ENCODE measurements around the gene MYH7.
A peak's percentile ranks its signal among the peaks of the same experiment; 100 is the strongest.

MYH7 gene

DNA sequence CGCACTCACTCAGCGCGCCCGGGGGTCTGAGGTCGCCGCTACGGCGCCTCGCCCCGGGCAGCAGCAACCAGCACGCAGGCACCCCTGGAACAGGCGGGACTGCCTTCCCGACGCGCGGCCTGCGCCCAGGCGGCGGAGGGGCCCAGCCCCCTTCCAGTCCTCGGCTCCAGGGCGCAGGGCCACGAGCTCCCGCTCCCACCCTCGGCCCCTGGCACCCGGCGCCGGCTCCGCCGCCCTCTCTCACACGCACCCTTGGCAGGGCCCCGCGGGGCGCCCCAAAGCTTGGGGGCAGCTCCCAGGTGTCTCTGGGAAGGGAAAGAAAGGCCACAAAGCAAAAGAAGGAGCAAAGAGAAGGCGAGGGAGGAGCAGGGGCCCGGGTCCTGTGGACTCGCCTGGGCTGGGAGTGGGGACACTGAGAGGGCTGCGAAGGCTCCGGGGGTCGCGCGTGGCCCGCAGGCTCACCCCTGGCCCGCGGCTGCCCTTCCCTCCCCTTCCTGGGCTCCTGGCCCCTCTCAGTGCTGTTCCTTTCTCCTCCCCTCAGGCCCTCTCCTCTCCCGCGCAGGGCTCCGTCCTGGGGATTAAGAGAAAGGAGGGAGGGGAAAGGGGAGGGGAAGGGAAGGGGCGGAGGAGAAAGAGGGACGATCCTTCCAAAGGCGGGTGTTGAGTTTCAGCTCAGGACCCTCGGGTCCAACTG is 69.6 kb downstream of the MYH7 start:
- H3K27me3 ChIP-seq (ENCODE audit: control insufficient read depth in 1 of 2, insufficient read depth in 2 of 2, low read length in 2 of 2) = peaks cover 0 to 2% of the 10 kb centered on the region in 2 donors
- H3K27ac ChIP-seq (ENCODE audit: low read length) = peak overlapping the region; percentile 93
- peak overlapping the region; percentile 72 to 78 for H3K9ac ChIP-seq (ENCODE audit: low read length in 2 of 2)
- H3K4me1 ChIP-seq (ENCODE audit: control insufficient read depth, insufficient read depth, low read length) = peaks cover 29% of the 10 kb centered on the region
- H3K4me3 ChIP-seq (ENCODE audit: low read length in 2 of 2) = peak overlapping the region; percentile 47 to 78
- no peaks in the 10 kb centered on the region for H3K36me3 ChIP-seq (ENCODE audit: control insufficient read depth in 2 of 2, insufficient read depth in 2 of 2, low read length in 2 of 2)
- no peaks in the 10 kb centered on the region for H3K9me3 ChIP-seq (ENCODE audit: control insufficient read depth in 2 of 2, low read length in 2 of 2)

- H3K36me3 ChIP-seq (ENCODE audit: control insufficient read depth in 2 of 2, insufficient read depth in 2 of 2, low read length in 2 of 2) = peaks cover 0 to under 1% of the 10 kb centered on the region in 2 donors
- no peaks in the 10 kb centered on the region for H3K27me3 ChIP-seq (ENCODE audit: control insufficient read depth in 1 of 2, insufficient read depth in 2 of 2, low read length in 2 of 2)
- H3K27ac ChIP-seq (ENCODE audit: low read length) = peak within 1 kb of the TSS; percentile 93
- peak within 1 kb of the TSS; percentile 63 to 78 for H3K4me3 ChIP-seq (ENCODE audit: low read length in 2 of 2)
- peak within 1 kb of the TSS; percentile 82 to 88 for H3K9ac ChIP-seq (ENCODE audit: low read length in 2 of 2)
- H3K9me3 ChIP-seq (ENCODE audit: control insufficient read depth in 2 of 2, low read length in 2 of 2) = no peaks in the 10 kb centered on the region
- peaks cover 32% of the 10 kb centered on the region for H3K4me1 ChIP-seq (ENCODE audit: control insufficient read depth, insufficient read depth, low read length)
These were observed 70.3 kb downstream of the MYH7 start, which contains the start of gene EFS for GRCh38 chr14:23365036-23365731. TSS of gene EFS (minus strand) at chr14:23365172. CDS start at chr14:23365025, 147 bp downstream.

DNA sequence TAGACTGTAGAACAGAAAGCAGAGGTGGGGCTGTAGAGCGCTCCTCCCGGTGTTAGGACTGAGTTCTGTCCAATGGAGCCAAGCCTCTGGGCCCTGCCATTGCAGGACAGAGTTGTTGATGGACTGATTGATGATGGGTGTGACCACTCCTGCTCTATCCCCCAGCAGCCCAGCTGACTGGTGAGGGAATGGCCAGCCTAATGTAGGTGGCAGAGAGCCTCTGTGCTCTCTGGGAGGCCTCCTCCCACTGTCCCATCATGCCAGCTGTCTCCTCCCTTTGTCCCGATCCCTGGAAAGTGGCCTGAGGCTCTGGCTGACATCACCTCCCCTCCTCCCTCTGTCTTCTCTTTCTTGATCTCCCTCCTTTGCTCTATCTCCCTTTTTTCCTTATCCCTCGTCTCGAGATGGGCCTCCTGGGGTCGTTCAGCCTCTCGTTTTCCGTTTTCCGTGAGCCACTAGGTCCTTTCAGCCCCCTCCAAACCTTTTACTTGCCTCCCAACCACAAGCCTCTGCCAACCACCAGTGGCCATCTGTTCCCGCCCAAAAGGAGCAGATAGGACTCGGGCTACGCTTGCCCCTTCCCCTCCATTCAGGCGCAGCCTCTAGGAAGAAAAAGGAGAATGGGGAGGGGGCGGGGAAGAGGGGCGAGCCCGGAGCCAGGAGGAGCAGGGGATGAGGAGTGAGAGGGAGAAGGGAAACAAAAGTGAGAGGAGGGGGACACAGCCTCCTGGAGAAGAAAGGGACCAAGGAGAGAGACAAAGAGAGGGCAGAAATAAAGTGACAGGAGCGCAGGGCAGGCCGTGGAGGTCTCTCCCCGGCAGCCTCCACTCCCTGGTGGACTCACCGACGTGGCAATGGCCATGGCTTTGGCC is 71.1 kb downstream of the MYH7 start:
- H3K4me1 ChIP-seq (ENCODE audit: control insufficient read depth, insufficient read depth, low read length) = peaks cover 35% of the 10 kb centered on the region
- H3K9ac ChIP-seq (ENCODE audit: low read length in 2 of 2) = peak overlapping the region; percentile 82 to 88
- peak overlapping the region; percentile 63 to 78 for H3K4me3 ChIP-seq (ENCODE audit: low read length in 2 of 2)
- H3K9me3 ChIP-seq (ENCODE audit: control insufficient read depth in 2 of 2, low read length in 2 of 2) = no peaks in the 10 kb centered on the region
- no peaks in the 10 kb centered on the region for H3K27me3 ChIP-seq (ENCODE audit: control insufficient read depth in 1 of 2, insufficient read depth in 2 of 2, low read length in 2 of 2)
- peak overlapping the region; percentile 93 for H3K27ac ChIP-seq (ENCODE audit: low read length)
- peaks cover 0 to 3% of the 10 kb centered on the region in 2 donors for H3K36me3 ChIP-seq (ENCODE audit: control insufficient read depth in 2 of 2, insufficient read depth in 2 of 2, low read length in 2 of 2)
